NCI-H2081 treated with DMSO at 0.1 percent for 48 hours (cell line): ENCODE results near the gene SCN1A.
"Not testable (repeated sequence)": the region's sequence is repeated elsewhere in the genome, so short reads cannot be mapped to it uniquely, and the experiment has no call there.

Experiments used
- DNase-seq: peaks from one replicate; lab custom pipeline; 2025; lab: John Stamatoyannopoulos, UW

SCN1A gene

DNA sequence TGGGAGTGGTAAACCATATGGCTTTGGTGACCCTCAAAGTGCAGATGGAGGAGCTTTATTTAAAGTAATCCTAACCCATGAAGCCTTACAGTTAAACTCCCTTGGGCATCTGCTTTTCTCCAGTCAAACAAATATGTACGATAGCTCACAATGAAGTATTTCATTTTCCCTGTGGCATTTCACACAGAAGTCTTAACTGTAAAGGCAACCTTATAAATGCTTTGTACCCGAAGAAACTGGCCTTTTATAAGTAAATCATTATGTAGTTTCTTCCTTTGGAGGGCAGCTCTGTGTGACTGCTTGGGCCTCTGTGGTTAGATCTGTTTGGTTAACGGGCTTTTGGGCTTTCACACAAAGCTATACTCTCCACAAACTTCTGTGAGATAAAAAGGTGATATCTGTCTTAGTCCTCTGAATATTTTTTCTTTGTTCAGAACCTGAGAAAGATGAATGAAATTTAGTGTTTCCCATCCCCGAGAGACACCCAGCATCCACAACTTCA lies 46.6 kb downstream of the SCN1A start:
- DNase-seq, result no peak

DNA sequence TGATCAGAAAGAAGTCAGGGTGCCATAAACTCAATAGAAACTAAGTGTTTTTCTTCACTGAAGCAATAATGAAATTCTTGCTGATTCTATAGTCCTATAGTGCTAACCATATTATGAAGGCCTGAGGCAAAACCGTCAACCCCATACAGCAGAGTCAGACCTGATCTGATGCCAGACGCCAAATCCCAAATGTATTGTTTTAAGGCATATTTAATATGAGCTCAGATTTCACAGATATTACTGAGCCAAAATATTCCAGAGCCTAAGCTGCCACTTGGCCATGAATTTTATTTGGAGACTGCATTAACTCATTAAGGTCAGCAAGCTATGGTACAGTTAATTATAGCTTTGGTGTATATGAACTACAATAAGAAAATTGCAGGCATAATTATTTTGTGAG lies 53.4 kb downstream of the SCN1A start:
- peak; percentile 50 for DNase-seq

- no peak for DNase-seq
Measured at GRCh38 chr2:166074011-166074410, 53.8 kb downstream of the SCN1A start.

DNA sequence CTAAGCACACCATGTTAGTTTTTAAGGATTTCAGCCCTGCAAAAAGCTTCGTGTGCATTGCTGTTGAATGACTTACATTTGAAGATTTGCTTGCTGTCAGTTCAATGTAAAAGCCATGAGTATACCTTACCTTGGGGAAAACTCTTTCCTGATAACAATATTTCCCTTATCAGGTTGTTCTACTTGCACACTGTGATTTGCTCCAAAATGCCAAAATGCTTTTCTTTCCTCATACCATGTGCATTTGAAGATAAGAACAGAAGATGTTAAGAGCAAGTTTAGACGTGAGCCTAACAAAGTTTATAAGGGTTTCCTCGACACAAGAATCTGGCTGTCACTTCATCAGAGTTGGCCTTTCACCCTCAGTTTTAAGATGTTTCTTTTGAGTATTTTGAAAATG lies 57.6 kb downstream of the SCN1A start:
- DNase-seq, result no peak

DNA sequence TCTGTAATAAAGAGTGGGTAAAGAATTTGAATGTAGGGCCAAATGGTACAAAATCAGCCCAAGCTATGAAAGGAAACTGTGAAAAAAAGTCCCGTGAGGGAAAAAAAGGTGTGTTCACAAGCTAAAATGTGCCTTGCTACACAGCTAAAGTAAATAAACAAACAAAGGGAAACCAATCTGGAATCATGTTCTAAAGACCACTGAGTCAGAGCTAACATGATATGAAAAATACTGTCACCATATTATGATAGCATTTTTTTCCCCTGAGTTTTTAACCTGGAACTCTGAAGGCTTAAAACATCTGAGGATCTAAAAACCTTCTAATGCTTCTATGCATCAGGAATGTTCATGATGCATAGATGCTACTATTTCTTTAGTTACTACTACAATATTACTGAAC lies 58.8 kb downstream of the SCN1A start:
- DNase-seq, result no peak

- DNase-seq, result no peak
Measured at GRCh38 chr2:166067229-166067628, 60.6 kb downstream of the SCN1A start.

DNA sequence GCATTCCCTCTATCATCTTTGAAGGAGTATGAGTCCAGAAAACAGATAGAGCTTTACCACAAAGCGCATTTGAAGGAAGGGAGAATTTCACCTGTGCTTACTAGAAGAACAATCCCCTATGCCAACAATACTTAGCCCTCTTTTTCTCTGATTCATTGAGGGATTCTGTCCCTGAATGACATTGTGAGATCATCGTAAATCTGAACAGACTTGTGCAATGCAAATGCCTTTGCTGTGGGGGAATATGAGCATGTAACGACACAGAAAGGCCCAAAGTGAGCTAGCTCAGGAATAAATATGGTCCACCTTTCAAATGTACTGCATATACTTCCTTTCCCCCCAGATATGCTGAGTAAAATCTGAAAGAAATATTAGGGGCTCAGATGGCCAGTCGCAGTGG lies 67.6 kb downstream of the SCN1A start:
- DNase-seq, result no peak

DNA sequence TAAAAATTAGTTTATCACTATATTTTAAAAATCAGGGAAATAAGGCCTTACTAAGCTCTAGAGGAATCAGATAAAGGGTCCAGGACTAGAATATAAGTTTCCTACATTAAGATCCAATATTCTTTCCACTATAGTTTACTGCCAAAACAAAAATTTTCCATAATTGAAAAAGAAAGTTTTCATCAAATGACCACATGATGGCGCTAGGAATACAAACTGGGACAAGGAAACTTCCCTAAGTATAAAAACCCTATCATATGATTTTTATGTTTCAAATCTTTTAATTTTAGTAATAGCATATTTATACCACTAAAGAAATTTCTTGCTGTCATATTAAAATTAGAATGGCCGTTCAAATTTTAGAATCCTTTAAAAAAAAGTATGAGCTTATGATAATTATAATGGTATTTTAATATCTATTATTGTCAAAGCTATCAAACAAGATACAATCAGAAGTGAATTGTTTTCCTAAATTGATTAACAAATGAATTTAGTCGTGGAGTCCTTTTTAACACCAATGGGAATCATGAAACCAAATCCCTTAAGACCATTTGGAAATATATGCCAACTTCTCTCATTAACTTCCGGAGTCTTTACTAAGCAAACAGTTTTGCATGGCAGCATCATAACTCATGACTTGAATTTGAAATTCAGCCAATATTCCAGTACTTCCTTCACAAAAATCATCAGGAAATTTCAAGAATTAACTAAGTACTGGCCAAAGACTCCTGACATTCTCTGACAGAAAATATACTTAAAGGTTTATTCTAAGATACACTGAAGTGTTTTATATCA lies 70.3 kb downstream of the SCN1A start:
- DNase-seq, result peak; percentile 47

GRCh38 chr2:166044853-166045483 lies 82.9 kb downstream of the SCN1A start:
- no peak for DNase-seq

GRCh38 chr2:166042768-166043390 lies 84.9 kb downstream of the SCN1A start:
- no peak for DNase-seq

DNA sequence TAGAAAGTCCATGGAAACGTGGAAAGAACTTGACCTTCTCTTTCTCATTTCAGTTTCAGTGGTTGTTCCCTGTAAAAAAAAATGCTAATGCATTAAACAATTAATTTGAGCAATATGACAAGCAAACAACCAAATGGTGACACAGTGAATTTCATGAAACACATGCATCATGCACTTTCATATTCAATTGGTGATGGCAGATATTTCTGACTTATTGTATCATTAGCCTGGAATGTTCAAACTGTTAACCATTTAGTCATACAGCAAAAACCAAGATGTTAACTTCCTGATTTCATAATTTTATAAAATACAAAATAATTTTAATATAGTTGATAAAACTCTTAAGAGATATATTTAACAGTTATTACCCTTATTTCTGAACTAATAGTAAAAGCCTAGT lies 85.5 kb downstream of the SCN1A start:
- DNase-seq, result no peak

DNA sequence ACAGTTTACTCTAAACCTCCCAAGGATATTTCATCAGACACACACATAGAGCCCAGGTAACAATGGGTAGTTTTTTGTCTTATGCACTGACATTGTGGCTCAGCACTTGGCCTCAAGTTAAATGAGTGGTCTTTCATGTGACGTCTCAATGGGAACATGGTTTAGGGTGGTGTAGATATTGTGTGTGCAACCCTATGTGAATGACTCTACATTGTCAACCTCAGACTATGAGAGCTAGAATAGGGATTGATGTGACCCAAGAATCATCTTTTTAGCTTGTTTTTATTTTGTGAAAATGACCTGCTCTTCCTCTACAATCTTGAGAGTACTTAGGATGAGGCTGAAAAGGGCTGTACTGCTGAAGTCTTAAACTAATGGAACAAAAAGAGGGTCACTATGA lies 86.2 kb downstream of the SCN1A start:
- DNase-seq, result no peak

DNA sequence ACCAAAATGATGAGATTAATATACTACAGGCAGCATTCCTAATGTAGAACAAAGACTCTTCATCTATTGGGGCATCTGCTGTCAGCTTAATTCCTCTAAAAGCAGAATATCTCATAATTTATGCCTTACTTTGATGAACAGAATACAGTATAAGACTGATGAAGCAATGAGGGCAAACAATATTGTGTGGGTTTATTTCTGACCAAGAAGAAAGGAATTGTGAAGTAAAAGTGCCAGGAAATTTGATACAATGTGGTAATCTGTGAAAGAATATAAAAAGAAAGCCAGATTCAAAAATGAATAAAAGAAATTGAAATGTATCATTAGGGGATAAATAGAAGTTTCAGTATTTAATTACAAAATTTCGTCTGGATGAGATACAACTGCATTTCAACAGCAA lies 95.5 kb downstream of the SCN1A start:
- no peak for DNase-seq

DNA sequence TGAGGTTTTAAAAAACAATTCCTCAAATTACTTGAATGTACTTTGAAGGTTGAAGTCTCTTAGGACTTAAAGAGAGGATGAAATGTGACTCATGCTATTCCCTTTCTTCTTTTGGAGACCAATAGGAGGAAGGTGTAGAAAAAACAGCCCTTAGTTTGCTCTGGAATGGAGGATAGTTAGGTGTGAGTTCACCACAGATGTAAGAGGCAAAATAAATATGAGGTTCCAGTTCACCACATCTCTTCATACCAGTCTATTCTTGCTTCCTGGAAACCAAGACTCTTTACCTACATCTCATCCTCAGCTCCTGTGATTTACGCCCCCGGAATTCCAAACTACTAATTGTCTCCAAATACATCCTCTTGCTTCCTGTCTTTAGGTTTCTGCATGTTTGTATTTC lies 96.8 kb downstream of the SCN1A start:
- DNase-seq, result no peak

- no peak for DNase-seq
Measured at GRCh38 chr2:166025313-166025712, 102.5 kb downstream of the SCN1A start.

DNA sequence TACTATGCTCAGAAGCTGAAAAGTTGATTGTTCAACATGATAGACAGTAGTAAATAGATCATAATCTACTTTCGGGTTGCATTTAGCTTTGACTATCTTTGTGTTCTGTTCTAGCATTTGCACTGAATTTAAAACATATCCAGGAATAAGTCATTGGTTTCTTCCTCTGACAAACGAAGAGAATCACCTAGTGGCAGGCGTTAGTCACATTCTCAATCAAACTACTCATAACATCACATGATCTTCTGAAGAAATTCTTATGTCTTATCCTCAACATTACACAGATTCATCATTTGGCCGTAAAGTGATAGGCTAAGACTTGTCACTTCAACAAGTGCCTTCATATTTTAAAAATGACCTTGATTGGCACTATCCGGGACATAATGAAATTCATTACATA lies 110.6 kb downstream of the SCN1A start:
- DNase-seq, result no peak

DNA sequence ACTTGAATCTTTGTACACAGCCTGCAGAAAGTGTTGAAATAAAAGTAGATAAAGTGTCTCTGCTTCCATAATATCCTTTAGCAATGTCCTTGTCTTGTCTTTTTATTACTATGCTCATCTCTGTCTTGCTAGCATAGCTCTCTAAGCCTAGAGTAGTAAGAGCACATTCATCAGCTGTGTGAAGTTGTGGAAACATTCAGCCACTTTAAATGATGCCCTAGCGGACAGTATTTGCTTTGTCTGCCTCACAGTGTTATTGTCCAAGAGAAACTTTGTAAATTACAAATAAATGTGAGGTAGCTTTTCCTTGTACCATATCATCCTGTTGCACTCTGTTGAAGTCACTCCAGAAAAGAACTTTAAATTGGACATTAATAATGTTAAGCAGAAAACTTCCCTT lies 113.9 kb downstream of the SCN1A start:
- no peak for DNase-seq

DNA sequence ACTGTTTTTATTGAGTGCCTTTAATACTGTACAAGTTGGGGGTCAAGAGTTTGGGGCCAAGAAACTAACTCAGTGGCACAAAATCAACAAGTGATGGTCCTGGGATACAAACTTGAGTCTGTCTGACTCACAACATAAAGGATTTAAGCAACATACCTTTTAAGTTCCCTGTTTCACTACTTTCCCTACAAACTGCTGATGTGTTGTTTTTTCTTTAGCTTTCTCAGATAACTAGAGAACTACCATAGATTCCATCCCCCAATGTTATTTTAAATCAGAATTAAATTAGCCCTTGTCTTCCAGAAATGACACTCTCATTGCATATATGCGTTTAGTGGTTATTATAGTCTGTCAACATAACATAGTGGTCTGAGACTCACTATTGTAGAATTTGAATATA lies 116.2 kb downstream of the SCN1A start:
- no peak for DNase-seq

DNA sequence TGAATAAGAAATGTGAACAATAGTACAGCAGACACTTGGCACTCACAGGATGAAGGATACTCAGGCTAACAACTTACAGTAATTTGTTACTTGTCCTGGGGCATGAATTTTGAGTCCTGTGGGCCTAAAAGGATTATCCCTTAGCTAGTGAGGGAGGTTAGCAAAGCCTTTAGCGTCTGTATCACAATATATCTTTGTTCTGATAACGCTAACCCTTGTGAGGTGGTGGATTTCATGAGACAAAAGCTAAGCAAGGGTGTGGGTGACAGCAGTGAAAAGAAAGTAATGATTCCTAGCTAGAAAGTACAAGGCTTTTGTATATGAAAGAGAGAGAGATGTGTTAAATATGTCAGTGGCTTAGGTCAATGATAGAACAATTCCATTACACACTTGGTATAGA lies 127.4 kb downstream of the SCN1A start:
- no peak for DNase-seq

DNA sequence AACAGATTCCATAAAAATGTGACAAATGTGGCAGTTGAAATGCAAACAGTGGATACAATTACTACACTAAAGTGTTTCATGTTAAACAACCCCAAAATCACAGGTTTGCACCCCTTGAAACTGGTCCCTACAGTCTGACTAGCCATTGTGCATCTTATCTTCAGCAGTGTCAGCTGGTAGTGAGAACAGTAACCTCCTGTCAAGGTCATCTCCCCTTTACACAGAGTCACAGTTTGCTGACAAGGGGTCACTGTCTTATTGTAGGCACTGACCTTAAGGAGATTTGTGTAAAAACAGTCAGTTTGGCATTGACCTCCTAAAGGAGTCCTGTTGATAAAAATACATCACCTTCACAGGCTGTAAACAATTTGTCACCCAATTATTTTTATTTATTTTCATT lies 137.0 kb downstream of the SCN1A start:
- DNase-seq, result no peak

GRCh38 chr2:165989851-165990250 lies 138.0 kb downstream of the SCN1A start:
- no peak for DNase-seq

- DNase-seq, result no peak
Measured at GRCh38 chr2:165985120-165985519, 142.7 kb downstream of the SCN1A start.

DNA sequence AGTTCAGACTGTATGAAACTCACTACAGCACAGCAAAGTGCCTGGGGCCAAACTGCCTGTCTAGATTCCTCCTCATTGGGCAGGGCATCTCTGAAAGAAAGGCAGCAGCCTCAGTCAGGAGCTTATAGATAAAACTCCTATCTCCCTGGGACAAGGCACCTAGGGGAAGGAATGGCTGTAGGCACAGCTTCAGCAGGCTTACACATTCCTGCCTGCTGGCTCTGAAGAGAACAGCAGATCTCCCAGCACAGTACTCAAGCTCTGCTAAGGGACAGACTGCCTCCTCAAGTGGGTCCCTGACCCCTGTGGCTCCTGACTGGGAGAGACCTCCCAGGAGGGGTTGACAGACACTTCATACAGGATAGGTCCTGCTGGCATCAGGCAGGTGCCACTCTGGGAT lies 155.7 kb downstream of the SCN1A start:
- DNase-seq, result not testable (repeated sequence)
